IMR-90 (cell line): ENCODE measurements around the gene HOTAIR.

Experiments used
- BHLHE40 ChIP-seq: fragments of 150-350 bp; IDR thresholded peaks from 2 replicates; pipeline ENCODE4 v1.6.1; 2016; ENCODE audit warnings: mild to moderate bottlenecking, low read depth, low read length
- CEBPB ChIP-seq: IDR thresholded peaks from 2 replicates; pipeline ENCODE4 v1.6.1; 2012; ENCODE audit warnings: low read depth, low read length, improper control_type of control experiment
- CHD1 ChIP-seq: IDR thresholded peaks from 2 replicates; pipeline ENCODE4 v1.6.1; 2012; ENCODE audit warnings: low read depth, low read length, improper control_type of control experiment
- CTCF ChIP-seq: conservative IDR thresholded peaks from 2 replicates; pipeline ENCODE4 v1.5.1; 2012; ENCODE audit warnings: mild to moderate bottlenecking, low read depth, low read length, improper control_type of control experiment
- FOS ChIP-seq: fragments of 150-350 bp; IDR thresholded peaks from 2 replicates; pipeline ENCODE4 v1.6.1; 2016; ENCODE audit warnings: low read depth, low read length
- MAZ ChIP-seq: IDR thresholded peaks from 2 replicates; pipeline ENCODE4 v1.6.1; 2012; ENCODE audit warnings: low read depth, mild to moderate bottlenecking, low read length, improper control_type of control experiment, moderate library complexity, borderline replicate concordance
- POLR2A ChIP-seq: IDR thresholded peaks from 2 replicates; pipeline ENCODE4 v1.6.1; 2012; ENCODE audit warnings: mild to moderate bottlenecking, low read depth, low read length
- RAD21 ChIP-seq: IDR thresholded peaks from 2 replicates; pipeline ENCODE4 v1.6.1; 2012; ENCODE audit warnings: low read length, improper control_type of control experiment
- RCOR1 ChIP-seq: IDR thresholded peaks from 2 replicates; pipeline ENCODE4 v1.6.1; 2012; ENCODE audit warnings: mild to moderate bottlenecking, low read length, improper control_type of control experiment; ENCODE audit not compliant: insufficient replicate concordance
- RFX5 ChIP-seq: IDR thresholded peaks from 2 replicates; pipeline ENCODE4 v1.8.0; 2012; ENCODE audit warnings: low read depth, mild to moderate bottlenecking, low read length, moderate library complexity
- TF ChIP-seq, protein P1 (sequence below): fragments of 150-350 bp; IDR thresholded peaks from 2 replicates; pipeline ENCODE4 v1.6.1; 2017; ENCODE audit warnings: mild to moderate bottlenecking, antibody characterized with exemption, low read length, low read depth

DNA sequence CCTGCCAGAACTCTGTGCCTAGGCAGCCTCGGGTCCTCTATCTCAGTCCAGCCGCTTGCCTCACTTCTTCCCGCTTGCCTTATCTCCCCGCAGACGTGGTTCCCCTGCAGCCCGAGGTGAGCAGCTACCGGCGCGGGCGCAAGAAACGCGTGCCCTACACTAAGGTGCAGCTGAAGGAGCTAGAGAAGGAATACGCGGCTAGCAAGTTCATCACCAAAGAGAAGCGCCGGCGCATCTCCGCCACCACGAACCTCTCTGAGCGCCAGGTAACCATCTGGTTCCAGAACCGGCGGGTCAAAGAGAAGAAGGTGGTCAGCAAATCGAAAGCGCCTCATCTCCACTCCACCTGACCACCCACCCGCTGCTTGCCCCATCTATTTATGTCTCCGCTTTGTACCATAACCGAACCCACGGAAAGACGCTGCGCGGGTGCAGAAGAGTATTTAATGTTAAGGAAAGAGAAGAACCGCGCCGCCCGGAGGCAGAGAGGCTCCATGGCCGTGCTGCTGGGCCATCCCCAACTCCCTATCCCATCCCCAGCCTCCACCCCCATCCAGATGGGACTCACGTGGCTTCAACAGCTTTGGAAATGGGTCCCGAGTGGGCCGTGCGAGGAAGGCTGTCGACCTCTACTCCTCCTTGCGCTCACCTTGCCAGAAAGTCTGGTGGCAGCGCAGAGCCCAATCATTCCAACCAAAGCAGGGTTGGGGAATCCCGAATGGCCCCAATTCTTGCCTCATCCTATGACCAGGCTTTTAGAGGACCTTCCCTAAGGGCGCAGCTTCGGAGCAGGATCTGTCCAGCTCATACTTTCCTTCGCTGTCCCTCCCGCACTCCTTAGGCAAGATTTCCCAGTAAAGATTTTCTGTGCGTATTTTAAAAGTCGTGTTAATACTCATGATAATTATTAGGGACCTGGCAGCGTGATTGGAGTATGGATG is 29.6 kb downstream of the HOTAIR start:
- no peak for TF ChIP-seq POLR2A
- no peak for TF ChIP-seq CTCF
- no peak for TF ChIP-seq CEBPB
- TF ChIP-seq FOS, result no peak
- TF ChIP-seq RCOR1, result no peak
- TF ChIP-seq BHLHE40, result no peak
- no peak for TF ChIP-seq RFX5
- TF ChIP-seq, protein P1, sequence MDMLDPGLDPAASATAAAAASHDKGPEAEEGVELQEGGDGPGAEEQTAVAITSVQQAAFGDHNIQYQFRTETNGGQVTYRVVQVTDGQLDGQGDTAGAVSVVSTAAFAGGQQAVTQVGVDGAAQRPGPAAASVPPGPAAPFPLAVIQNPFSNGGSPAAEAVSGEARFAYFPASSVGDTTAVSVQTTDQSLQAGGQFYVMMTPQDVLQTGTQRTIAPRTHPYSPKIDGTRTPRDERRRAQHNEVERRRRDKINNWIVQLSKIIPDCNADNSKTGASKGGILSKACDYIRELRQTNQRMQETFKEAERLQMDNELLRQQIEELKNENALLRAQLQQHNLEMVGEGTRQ, result no peak
- TF ChIP-seq MAZ, result no peak
- TF ChIP-seq CHD1, result no peak
- TF ChIP-seq RAD21, result no peak
